Posterior cingulate gyrus (tissue), 11 donors: ENCODE results near the gene TACC2.
"Not testable (repeated sequence)": the region's sequence is repeated elsewhere in the genome, so short reads cannot be mapped to it uniquely, and the experiment has no call there.

Experiments
- DNase-seq, 10 donors: peaks; one replicate each; pipeline versions ENCODE4 v3.0.0 to v3.0.0-alpha.2; 2020 to 2021; ENCODE audit warnings: mixed read lengths in 3 of 10
- intact Hi-C: fragments of 100-400 bp; cut with DNase I; formaldehyde crosslinking; loops from one replicate; pipeline ENCODE4 v1.15.1; 2023

TACC2 gene

GRCh38 chr10:122181876-122182275 lies 192.9 kb downstream of the TACC2 start:
- DNase-seq, result no peak
- intact Hi-C loops, result no loop called here

- no peak for DNase-seq
- intact Hi-C loops, result no loop called here
Observed at GRCh38 chr10:122182308-122182707, 193.3 kb downstream of the TACC2 start.

GRCh38 chr10:122184254-122184653 lies 195.3 kb downstream of the TACC2 start:
- intact Hi-C loops, result no loop called here

GRCh38 chr10:122185643-122186042 lies 196.7 kb downstream of the TACC2 start:
- intact Hi-C loops, result no loop called here
- DNase-seq, result peak in 1 of 10 donors; percentile 49

More at GRCh38 chr10:122184254-122184653, 195.3 kb downstream of the TACC2 start:
- DNase-seq, result peak in 1 of 10 donors; percentile 33

GRCh38 chr10:122186816-122187810 lies 198.2 kb downstream of the TACC2 start:
- intact Hi-C loops, result no loop called here
- DNase-seq, result peak in 2 of 10 donors; percentile 22 to 30

- DNase-seq, result peak in 3 of 10 donors; percentile 32 to 76 (median 73)
- intact Hi-C loops, result no loop called here
Observed at GRCh38 chr10:122188706-122189105, 199.7 kb downstream of the TACC2 start.

- intact Hi-C loops, result no loop called here
- DNase-seq, result peak in 1 of 10 donors; percentile 22
Observed at GRCh38 chr10:122189185-122189584, 200.2 kb downstream of the TACC2 start.

- DNase-seq, result peak in 1 of 10 donors; percentile 26
- intact Hi-C loops, result no loop called here
Observed at GRCh38 chr10:122190176-122190943, 201.4 kb downstream of the TACC2 start.

- DNase-seq, result peak; percentile 18 to 92 (median 45)
- intact Hi-C loops, result no loop called here
Observed at GRCh38 chr10:122191936-122192541, 203.1 kb downstream of the TACC2 start.

- DNase-seq, result peak in 2 of 10 donors; percentile 78 to 84
- intact Hi-C loops, result no loop called here
Observed at GRCh38 chr10:122194251-122194650, 205.3 kb downstream of the TACC2 start.

GRCh38 chr10:122196218-122196617 lies 207.3 kb downstream of the TACC2 start:
- intact Hi-C loops, result no loop called here

GRCh38 chr10:122197611-122198222 lies 208.8 kb downstream of the TACC2 start:
- DNase-seq, result peak in 2 of 10 donors; percentile 35 to 62
- intact Hi-C loops, result no loop called here

More at GRCh38 chr10:122196218-122196617, 207.3 kb downstream of the TACC2 start:
- peak in 1 of 10 donors; percentile 59 for DNase-seq

- DNase-seq, result peak in 1 of 10 donors; percentile 35
- intact Hi-C loops, result no loop called here
Observed at GRCh38 chr10:122198631-122199030, 209.7 kb downstream of the TACC2 start.

GRCh38 chr10:122199070-122199469 lies 210.1 kb downstream of the TACC2 start:
- peak in 4 of 10 donors; percentile 18 to 80 (median 44) for DNase-seq
- intact Hi-C loops, result no loop called here

- intact Hi-C loops, result no loop called here
- no peak for DNase-seq
Observed at GRCh38 chr10:122199689-122200088, 210.7 kb downstream of the TACC2 start.

GRCh38 chr10:122201401-122201800 lies 212.4 kb downstream of the TACC2 start:
- intact Hi-C loops, result no loop called here
- peak in 3 of 10 donors; percentile 49 to 70 (median 62) for DNase-seq

- DNase-seq, result peak in 2 of 10 donors; percentile 23 to 62
- intact Hi-C loops, result not testable (repeated sequence)
Observed at GRCh38 chr10:122203180-122203579, 214.2 kb downstream of the TACC2 start.

- DNase-seq, result peak in 2 of 10 donors; percentile 31 to 78
- intact Hi-C loops, result no loop called here
Observed at GRCh38 chr10:122204691-122205489, 215.9 kb downstream of the TACC2 start.

GRCh38 chr10:122206471-122207065 lies 217.6 kb downstream of the TACC2 start:
- intact Hi-C loops, result no loop called here
- DNase-seq, result peak in 4 of 10 donors; percentile 22 to 76 (median 54)
